Activated CD4-positive, alpha-beta T cell treated with anti-CD3 and anti-CD28 coated beads, Interleukin-2, Interleukin-6, amounts not matched to agents 100 ng/mL and 50 ng/mL, durations not matched to agents 16 hours and 8 hours (primary cell): Measurements from ENCODE around the gene COPB2.
"Not testable (repeated sequence)": the region's sequence is repeated elsewhere in the genome, so short reads cannot be mapped to it uniquely, and the experiment has no call there.

ENCODE experiments used
- DNase-seq: peaks from one replicate; pipeline ENCODE4 v3.0.0-alpha.2; 2020

The COPB2 gene

DNA sequence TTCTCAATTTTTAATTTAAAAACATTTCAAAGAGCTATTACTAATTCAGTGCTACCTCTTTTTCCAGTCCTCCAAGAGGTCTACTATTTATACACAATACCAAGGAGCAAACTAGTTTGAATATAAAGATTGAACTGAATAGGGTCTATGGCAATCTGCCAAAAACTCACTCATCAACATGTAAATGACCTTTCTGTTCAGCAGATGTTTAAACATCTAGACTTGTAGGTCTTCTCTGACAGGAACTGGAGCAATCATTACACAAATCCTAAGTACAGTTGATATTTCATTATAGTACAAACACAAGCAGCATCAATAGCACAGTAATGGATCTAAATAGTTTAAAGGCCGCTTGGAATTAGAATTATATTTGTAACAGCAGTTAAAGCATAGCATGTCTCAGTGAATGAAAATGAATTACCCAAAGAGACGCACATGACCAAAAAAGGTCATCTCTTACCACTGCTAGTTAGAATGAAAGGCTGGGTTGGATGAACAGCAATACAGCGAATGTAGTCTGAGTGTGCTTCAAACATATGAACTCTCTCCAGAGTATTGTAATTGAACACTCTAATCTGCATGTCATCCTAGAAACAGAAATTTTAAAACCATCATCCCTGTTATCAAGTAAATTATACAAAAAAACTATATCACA is 10.7 kb downstream of the COPB2 start:
- no peak for DNase-seq

DNA sequence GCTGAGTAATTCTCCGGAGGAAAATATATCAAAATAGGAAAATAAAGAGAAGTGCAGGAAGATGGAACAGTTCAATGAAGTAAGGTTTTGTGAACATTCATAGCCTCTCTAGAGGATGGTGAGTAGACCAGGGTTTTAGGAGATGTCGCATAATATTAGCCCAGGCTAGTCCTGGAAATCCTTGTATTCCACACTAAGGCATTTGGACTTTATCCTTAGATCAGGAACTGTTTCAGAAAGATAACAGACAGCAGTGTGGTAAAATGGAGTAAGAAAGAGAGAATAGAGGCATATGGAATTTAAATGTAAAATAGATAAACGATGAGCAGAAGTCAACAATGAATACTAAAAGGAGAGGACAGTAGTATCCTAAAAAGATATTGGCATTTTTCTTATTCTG is 12.1 kb downstream of the COPB2 start:
- DNase-seq: no peak

DNA sequence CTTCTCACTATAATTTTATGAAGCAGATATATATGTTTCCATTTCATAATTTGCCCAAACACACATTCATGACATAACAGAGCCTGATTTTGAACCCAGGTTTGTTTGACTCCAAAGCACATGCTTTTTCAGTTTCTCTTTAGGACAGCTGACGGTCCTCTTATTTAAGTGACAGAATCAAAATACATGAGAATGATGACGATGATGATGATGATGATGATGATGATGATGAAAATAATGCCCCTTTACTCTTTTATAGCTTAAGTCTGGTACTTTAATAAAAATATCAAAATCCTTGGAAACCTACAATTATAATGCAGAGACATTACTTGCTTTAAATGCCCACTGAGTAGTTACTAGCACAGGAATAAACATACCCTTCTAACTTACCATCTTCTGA is 15.3 kb downstream of the COPB2 start:
- DNase-seq: no peak

DNA sequence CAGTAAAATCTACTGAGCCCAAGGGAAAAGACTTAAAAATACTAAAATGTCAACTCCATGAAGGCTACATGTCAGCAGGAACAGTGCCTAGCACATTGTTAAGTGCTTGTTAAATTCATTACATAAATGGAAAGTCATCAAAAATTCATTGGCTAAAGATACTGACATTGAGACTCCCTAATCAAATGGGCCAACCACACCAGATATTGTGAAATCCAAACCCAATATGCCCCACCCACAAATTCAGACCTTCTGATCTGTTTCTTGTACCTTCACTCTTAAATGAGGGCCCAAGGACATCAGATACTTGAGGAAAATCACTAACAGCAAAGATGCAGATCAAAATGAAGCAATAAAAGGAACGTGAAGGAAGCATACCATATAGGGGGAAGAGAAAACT is 24.9 kb downstream of the COPB2 start:
- DNase-seq: no peak

DNA sequence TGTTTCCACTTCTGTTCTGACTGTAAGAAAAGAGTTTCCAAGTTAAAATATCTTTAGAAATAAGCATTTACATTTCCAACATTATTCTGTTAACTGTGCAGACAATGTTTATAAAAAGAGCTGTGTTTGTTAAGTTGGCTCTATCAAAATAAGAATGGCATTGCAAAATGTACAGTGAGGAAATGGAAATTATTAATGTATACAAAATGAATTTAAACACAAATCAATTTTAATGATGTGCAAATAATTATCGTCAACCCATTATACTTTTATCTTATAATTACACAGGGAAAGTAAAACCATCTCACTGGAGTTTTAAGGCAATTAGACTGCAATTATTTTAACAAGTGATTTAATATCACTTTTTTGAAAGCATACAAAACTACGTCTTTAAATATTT is 28.2 kb downstream of the COPB2 start:
- no peak for DNase-seq

DNA sequence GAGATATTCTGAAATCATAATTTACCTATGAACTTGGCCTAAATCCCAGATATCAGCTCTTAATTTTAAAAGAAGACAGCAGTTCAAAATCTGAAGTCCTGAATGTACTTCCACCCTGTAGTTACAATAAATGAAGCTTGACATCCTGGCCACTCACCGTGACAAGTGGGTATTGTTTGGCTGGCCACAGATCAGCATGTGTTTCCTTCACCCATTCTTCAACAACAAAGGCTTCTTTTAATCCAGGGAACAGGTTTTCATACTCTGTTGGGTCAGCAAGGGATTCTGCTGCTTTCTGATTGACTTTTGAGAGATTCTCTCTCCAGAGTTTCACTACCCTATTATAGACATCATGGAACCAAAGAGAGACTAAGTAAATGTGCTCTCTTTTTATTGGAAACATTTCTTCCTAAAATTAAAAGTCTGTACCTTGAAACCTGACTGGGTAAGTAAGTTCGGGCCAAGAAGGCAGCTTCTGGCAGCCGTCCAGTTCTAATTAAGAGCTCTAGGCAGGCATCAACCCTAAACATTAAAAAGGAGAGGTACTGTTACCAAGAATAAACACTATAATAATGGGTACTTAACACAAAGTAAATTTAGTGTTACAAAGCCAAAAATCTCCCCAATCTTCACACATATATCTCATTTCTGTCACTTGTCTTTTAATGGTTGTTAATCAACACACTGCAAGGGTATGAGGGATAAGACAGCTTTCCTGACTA is 30.4 kb downstream of the COPB2 start:
- DNase-seq: no peak

DNA sequence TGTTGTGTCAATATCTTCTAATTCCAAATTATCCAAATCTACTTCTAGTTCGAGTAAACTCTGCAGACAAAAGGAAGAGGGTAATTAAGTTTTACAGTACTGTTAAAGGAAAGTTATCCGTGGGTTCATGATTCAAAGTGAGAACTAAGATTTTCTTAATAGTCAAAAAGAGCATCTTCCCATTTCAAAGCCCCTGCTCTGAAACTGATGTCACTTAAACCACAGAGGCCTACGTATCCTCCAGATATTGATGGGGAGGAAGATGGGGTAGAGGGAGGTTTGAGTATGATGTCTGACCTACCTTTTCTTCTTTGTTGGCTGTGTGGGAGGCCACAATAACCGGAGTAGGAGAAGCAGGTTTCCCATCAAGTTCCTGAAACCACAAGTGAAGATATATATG is 31.5 kb downstream of the COPB2 start:
- DNase-seq: peak; percentile 80

DNA sequence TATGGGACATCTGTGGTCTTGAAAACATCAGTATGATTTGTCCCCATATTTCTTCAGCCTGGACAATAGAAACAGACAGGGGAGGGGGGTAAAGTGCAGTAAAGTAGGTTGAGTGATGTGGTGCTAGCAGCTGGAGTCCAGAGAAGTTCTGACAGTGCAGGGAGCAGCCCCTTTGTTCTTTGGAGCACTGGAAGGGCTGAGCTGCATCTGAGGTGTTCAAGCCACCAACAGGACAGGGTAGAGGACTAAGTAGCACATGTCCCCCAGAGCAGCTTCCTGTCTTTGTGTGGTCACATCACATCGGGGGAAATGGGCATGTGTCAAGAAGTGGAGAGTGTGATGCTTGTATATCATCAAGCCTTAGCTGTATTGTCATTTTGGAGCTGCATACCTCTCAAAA is 33.6 kb downstream of the COPB2 start:
- DNase-seq: peak; percentile 14

DNA sequence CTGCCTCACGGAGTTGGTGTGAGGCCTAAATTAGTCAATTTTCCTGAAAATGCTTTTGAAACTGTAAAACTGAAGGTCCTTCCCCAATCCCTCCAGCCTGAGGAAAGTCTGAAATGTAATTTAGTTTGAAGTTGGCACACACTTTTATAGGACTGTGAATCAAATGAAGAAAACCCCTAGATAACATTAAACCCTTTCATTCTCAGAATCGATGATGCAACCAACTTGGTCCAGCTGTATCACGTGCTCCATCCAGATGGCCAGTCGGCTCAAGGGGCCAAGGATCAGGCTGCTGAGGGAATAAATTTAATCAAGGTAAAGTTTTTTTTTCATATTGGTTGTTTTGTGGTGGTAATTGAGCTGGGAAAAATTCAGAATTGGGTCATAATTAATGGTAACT is 34.0 kb downstream of the COPB2 start:
- no peak for DNase-seq

DNA sequence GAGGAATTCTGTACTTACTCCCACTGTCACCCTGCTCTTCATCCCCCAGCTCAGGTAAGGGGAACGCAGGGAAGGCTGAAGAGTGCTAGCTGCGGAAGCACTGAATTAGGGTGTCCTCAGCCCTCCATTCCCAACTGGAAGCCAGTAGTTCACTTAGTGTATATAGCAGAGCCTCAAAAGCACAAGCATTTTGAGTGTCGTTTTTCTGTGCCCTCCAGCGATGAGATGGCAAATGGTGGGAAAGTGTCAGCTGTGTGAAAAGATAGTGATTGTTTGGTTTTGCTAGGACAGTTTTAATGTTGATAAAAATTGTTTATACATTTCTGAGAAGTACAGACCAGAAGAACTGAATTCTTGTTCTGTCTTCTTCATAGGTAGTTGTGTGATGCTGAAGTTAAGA is 34.8 kb downstream of the COPB2 start:
- DNase-seq: no peak

DNA sequence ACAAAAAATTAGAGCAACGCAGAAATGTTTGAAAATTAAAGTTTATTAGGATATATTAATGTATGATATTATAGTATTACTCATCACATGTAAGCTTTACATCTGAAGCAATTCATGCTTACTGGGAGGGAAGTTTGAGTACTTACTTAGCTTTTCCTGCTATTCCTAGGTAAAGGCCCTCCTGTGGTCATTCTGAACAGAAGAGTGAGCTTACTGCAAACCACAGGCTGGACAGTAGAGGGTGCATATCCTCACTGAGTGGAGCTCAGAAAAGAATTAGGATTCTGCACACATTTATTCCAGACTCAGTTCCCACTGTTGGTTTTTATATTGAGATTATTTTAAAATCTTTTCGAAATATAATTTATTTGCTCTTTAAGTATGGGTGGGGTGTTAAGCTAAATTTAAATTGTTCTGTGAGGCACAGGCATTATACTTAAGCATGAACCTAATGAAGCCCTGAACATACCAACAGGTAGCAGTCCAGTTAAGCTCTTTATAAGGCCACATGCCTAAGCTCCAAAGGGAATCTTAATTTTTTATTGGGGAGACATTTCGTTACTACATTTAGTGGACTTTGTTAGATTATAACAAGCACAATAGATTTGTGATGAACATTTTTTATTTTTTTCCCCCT is 35.4 kb downstream of the COPB2 start:
- DNase-seq: peak; percentile 9

DNA sequence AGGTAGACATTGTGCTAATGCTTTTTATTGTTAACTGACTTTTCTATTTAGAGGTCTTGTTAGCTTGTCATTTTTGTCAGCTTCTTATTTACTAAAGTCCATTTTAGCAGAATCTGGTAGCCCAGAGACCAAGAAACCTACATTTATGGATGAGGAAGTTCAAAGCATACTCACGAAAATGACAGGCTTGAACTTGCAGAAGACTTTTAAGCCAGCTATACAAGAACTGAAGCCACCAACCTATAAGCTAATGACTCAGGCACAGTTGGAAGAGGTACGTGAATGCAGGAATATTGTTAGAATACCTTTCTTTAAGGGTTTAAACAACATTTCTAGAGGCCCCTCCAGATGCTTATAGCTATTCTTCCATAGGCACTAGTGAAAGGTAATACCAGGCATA is 42.7 kb downstream of the COPB2 start:
- DNase-seq: no peak

DNA sequence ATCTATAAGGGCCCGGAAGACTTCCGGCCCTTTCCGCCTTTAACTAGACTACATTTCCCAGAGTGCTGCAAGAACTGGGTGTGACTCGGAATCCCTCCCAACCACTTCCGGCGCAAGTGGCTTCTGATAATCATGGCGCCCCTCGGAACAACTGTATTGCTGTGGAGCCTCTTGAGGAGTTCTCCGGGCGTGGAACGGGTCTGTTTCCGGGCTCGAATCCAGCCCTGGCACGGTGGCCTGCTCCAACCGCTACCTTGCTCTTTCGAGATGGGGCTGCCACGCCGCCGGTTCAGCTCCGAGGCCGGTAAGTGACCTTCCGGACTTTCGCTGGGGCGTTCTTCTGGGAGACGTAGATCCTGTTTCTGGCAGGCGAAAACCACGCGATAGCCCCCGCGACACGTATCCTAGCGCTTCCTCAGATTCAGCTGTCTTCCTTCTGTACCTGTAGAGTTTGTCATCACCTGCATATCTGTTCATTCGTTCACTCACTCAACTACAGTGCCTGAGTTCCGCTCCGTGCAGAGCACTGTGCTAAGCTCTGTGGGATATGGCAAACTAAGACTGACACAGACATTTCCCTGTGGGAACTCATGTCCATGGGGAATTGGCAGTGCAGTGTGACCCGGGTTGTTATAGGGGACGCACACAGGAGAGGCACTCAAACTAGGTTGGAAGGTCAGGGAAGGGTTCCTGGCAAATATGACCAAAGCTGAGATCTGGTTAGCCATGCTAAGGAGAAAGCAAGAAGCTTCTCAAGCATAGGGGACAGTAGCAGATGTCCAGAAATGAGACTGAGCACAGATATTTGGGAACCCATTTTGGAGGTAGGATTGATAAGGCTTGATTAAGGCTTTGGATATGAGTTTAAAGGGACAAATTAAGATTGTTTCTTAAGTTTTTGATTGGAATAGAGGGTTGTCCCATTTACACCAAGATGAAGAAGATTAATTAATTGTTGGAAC is 45.3 kb downstream of the COPB2 start, which contains the start of gene MRPS22:
Gene MRPS22 (plus strand): TSS at position 126 of the 962 bp plus-strand sequence. CDS start 7 bp downstream, at position 133.
- peak; percentile 89 for DNase-seq

DNA sequence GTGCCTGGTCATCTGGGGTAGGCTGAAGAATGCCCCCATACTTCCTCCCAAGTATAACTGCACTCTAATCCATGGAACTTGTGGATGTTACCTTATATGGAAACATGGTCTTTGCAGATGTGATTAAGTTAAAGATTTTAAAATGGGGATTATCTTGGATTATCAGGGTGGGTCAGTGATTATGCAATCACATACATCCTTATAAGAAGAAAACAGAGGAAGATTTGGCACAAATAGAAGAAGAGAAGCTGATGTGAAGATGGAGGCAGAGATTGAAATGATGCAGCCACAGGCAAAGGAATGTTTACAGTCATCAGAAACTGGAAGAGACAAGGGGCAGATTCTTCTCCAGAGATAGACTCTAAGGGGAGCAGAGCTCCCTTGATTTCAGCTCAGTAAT is 47.4 kb downstream of the COPB2 start:
- no peak for DNase-seq

DNA sequence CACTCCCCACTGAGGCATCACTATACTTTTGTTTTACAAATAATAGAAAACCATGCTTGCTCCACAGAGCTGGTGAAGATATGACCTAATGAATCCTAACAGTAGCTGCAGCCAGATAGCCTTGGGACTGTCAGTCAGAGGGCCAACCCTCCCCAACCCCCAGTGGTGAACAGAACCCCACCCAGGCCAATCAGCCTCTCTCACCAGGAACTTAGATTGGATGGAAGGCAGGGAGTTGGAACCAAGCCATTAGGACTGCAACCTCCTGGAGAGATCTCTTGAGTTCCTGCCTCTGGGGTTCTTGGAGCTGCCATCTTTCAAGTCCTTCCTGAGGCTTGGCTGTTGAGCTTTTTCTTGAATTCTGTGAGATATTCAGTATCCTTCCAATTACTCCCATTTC is 48.7 kb downstream of the COPB2 start:
- DNase-seq: no peak

DNA sequence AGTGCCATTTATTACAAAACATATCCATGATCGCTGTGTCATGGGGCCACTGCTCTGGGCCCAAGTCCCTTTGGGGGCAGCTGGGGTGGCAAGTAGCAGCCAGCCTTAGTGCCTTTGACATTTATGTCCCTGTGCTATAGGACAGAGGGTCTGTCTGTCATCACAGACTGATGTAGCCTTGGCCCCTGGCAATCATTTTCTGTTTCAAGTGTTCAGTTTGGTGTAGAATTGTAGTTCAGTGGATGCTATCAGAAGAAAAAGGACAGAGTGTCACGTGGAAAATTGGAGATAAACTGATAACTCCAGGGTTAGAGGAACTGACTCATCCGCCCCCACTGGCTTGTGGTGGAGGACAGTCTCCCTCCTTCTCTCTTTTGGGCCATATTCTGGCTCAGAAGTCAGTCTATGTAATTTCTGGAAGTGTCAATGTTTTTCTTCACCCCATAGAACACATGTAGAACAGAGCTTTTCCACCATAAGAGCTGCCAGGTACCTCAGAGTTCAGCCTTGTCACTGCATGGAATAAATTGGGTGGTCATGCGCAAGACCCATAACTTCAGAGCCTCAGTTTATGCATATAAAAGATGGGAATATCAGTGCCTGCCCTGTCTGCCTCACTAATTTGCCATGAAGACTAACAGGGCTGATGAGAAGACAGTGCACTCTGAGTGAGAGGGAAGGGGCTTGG is 50.1 kb downstream of the COPB2 start:
- DNase-seq: peak; percentile 10

DNA sequence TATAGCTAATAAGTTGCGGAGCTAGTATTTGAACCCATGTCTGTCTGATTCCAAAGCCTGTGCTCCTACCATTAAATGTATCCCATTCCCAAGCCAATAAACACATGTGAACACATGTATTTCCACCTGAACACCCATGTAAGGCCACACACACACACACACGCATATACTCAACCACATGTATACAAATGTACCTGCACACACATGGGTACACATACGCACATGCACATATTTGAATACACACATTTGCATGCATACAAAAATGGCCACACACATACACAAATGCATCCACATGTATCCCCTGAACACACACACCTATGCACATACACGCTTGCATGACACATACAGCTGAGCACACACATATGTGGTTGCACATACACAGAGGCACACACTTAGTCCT is 51.0 kb downstream of the COPB2 start:
- no peak for DNase-seq

DNA sequence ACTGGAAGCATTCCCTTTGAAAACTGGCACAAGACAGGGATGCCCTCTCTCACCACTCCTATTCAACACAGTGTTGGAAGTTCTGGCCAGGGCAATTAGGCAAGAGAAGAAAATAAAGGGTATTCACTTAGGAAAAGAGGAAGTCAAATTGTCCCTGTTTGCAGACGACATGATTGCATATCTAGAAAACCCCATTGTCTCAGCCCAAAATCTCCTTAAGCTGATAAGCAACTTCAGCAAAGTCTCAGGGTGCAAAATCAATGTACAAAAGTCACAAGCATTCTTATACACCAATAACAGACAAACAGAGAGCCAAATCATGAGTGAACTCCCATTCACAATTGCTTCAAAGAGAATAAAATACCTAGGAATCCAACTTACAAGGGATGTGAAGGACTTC is 54.8 kb downstream of the COPB2 start:
- DNase-seq: not testable (repeated sequence)

DNA sequence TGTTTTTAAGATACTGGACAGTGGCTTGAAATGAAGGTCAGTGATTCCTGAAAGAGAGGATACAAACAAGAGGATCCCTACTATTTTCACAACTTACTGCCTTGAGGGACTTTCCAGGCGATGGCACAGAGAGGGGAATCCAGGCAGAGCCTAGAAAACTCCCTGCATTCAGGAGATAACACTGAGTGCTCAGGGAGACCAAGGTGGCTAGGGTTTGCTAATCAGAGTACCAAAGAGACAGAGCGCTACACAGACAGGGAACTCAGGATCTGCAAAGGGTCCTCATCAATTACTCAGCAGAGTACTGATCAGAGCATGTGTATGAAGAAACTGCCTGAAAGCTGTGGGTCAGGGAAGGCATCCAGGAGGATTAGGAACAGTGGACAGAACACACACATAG is 57.4 kb downstream of the COPB2 start:
- no peak for DNase-seq

DNA sequence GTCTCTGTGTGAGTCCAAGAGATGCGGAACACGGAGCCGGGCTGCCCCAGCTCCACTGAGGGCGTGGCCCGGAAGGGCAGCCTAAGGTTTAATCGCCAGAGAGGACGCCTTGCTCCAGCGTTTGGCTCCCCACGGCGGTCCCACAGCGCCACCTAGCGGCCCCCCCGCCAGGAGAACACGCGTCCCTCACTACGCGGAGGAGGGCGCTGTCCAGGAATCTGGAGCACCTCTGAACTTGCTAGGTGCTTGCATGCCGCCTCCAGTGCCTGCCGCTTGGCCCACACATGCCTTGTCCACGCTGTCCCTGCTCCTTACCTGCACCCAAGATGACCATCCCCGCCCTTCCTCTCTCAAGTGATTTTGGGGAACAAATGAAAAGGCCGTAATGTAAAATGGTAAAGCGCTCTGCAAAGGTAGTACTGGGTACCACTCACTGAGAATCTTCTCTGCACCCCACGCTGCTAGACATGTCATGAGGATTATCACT is 60.0 kb downstream of the COPB2 start:
- peak; percentile 94 for DNase-seq

DNA sequence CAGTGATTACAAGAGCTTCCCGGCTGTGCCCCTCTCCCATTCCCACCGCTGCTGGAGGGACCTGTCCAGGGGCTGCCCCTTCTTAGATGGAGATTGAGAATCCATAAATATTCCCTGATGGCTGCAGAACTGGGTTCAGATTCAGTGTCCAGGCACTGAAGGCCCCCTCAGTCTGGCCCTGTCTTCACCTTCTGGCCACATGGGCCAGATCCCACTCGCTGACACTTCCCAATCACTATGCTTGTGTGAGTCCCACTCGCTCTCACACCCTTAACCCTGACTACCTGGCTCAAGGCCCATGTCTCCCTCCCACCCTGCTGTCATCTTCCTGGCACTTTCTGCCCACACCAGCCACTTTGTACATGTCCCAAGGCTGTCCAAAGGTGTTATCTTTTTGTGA is 61.1 kb downstream of the COPB2 start:
- no peak for DNase-seq

DNA sequence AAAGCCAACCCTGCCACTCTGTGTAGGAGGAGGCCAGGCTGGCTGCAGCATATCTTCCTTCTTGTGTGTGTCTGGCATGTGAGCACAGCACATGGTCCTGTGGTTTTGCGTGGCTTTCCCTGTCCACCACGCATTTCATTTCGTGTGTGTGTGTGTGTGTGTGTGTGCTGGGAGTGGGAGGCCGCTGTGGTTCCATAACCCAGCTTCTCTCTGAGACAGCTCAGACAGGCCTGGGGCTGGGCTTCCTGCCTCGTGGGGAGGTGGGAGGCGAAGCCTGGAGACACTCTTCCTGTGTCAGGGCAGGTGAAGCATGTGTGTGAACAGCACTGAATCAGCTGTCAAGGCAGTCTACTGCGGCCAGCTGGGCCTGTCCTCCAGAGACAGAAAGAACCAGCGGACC is 61.6 kb downstream of the COPB2 start:
- no peak for DNase-seq
